Heart right ventricle (tissue), 16 donors: ENCODE measurements around the gene ATP8B3. TPM values are rescaled to one million over a fixed set of nuclear protein-coding genes. Genes with fewer than 3 reads are reported as not detected.

Source experiments
- ATAC-seq, 8 donors: fragments of 200-7000 bp; cut with Tn5 transposase; one replicate each; pipeline ENCODE4 v1.9.1; 2020; ENCODE audit warnings: mild to moderate bottlenecking in 8 of 8, moderate library complexity in 8 of 8, moderate number of reproducible peaks in 1 of 8
- DNase-seq, 2 donors: peaks; one replicate each; pipeline ENCODE4 v3.0.0-alpha.2; 2020
- H3K27ac ChIP-seq, 10 donors: fragments of 200-600 bp; sonication (generic) in 2 of 10; one replicate each; pipeline versions ENCODE4 v1.5.0 to v1.8.0; 2020 to 2022; ENCODE audit warnings: mild to moderate bottlenecking in 3 of 10
- H3K27me3 ChIP-seq, 7 donors: fragments of 200-600 bp; one replicate each; pipeline ENCODE4 v1.8.0; 2021 to 2022; ENCODE audit warnings: mild to moderate bottlenecking in 2 of 7
- H3K36me3 ChIP-seq, 9 donors: fragments of 200-600 bp; sonication (generic) in 1 of 9; one replicate each; pipeline versions ENCODE4 v1.5.0 to v1.8.0; 2020 to 2022; ENCODE audit warnings: mild to moderate bottlenecking in 2 of 9
- H3K4me1 ChIP-seq, 9 donors: fragments of 200-600 bp; sonication (generic) in 1 of 9; one replicate each; pipeline versions ENCODE4 v1.5.0 to v1.8.0; 2020 to 2022; ENCODE audit warnings: mild to moderate bottlenecking in 4 of 9
- H3K4me3 ChIP-seq, 10 donors: fragments of 200-600 bp; sonication (generic) in 2 of 10; one replicate each; pipeline versions ENCODE4 v1.5.0 to v1.8.0; 2020 to 2022; ENCODE audit warnings: mild to moderate bottlenecking in 7 of 10, moderate library complexity in 2 of 10
- H3K9me3 ChIP-seq, 11 donors: fragments of 200-600 bp in 10 of 11; sonication (generic) in 2 of 11; one replicate each; pipeline versions ENCODE4 v1.5.0 to v1.8.0; 2013 to 2022; ENCODE audit warnings: mild to moderate bottlenecking in 2 of 11, control low read depth in 1 of 11, moderate library complexity in 1 of 11
- CTCF ChIP-seq, 9 donors: fragments of 200-600 bp; sonication (generic) in 2 of 9; IDR thresholded peaks; one replicate each; pipeline versions ENCODE4 v1.5.0 to v1.8.0; 2021 to 2022; ENCODE audit warnings: antibody characterized with exemption in 9 of 9, mild to moderate bottlenecking in 5 of 9, moderate library complexity in 1 of 9
- WGBS, 2 donors: extraction: QIAGEN DNeasy Blood & Tissue Kit; methylation state at CpG; one replicate each; pipeline ENCODE4 v1.1.7; 2013; ENCODE audit warnings: inconsistent platforms in 1 of 2; 5-methylcytosine and 5-hydroxymethylcytosine counted together
- intact Hi-C, 10 donors: fragments of 100-400 bp; cut with DNase I; formaldehyde crosslinking; loops; one replicate each; pipeline versions ENCODE4 v1.11.1 to v1.14.2; 2022
- polyA plus RNA-seq, 2 donors: library from polyadenylated mRNA; stranded (reverse); fragments of 200-250 nt; gene quantifications; one replicate each; pipeline ENCODE4 v1.2.3, GENCODE V29; 2013
- total RNA-seq, 10 donors: library from RNA; stranded (reverse); fragmentation: NEBNext Ultra II Directional in 3 of 10; extraction: Animal tissue kit (Norgen Biotek cat#: 25700) in 3 of 10; gene quantifications; one replicate each; pipeline versions ENCODE4 v1.2.1 to v1.2.4, GENCODE V29; 2021 to 2023
- donor health status: Arrhythmogenic right ventricular cardiomyopathy.
- donor health status: ischemic (EF 13 %, LVEDD 7.1; RV severe dilation, severe dysfunction).
- donor health status: healthy with polysubstance abuse.
- donor health status: DM: no; HTN: yes; CAD: no.
- donor health status: DM: no; HTN: no; CAD: no.
- donor health status: ischemic (EF 25% LVEDD 6.9; RV normal size, moderate dysfunction).
- donor health status: ischemic (EF 25% LVEDD 5.7; RV mildly dilated, moderate dysfunction).
- donor health status: healthy.
- donor health status: DM: yes; HTN: yes; CAD: no.
- donor health status: Ischemic cardiomyopathy.
- donor health status: ischemic (EF 35%, LVEDD 5.7; RV mildly dilated, moderate dysfunction).
- donor health status: nonischemic (EF 11% LVEDD 7.7; RV severe dilation, severe dysfunction).
- donor health status: DM: yes; HTN: yes; CAD: no.
- donor health status: PGD.
- donor health status: ischemic (EF 29% LVEDD 5.4; RV normal size, mild dysfunction).
- donor health status: nonischemic (EF 23%, LVEDD 6.1; RV moderate dilation, normal function).

The ATP8B3 gene
- total and polyA plus RNA-seq, 12 donors = 0.13 to 3.4 (median 0.52) TPM

- Histone ChIP-seq H3K4me1 (peaks cover 0 to 17% (median 6%) of the 10 kb centered on the region in 9 donors), H3K4me3 (no peak overlapping the region), H3K27ac (no peak overlapping the region), H3K36me3 (peaks cover 4 to 96% (median 45%) of the 10 kb centered on the region in 9 donors), H3K9me3 (no peaks in the 10 kb centered on the region), H3K27me3 (no peaks in the 10 kb centered on the region)
- DNase-seq (no peak), ATAC-seq (no peak)
- 85 to 90% methylated on average over 8 of the region's 8 CpGs for WGBS, 2 donors
- no peak for TF ChIP-seq CTCF (IDR thresholded peaks at IDR 0.05)
- intact Hi-C loops = no loop called here
Measured at GRCh38 chr19:1823020-1823419, 10.9 kb upstream of the ATP8B3 start.

- DNase-seq = no peak
- no peaks in the 10 kb centered on the region for H3K9me3 ChIP-seq
- no peak for ATAC-seq
- H3K27me3 ChIP-seq = no peaks in the 10 kb centered on the region
- TF ChIP-seq CTCF (IDR thresholded peaks at IDR 0.05) = no peak
- no peak overlapping the region for H3K27ac ChIP-seq
- 88 to 90% methylated on average over 19 of the region's 19 CpGs for WGBS, 2 donors
- H3K4me1 ChIP-seq = peaks cover 0 to 17% (median 7%) of the 10 kb centered on the region in 9 donors
- intact Hi-C loops = no loop called here
- H3K4me3 ChIP-seq = no peak overlapping the region
- peaks cover 0 to 96% (median 45%) of the 10 kb centered on the region in 9 donors for H3K36me3 ChIP-seq
Measured at GRCh38 chr19:1822210-1822609, 10.1 kb upstream of the ATP8B3 start.

- Histone ChIP-seq H3K4me3 (no peak overlapping the region), H3K27me3 (no peaks in the 10 kb centered on the region), H3K9me3 (no peaks in the 10 kb centered on the region), H3K4me1 (peaks cover 0 to 4% (median 0%) of the 10 kb centered on the region in 9 donors), H3K27ac (no peak overlapping the region), H3K36me3 (peaks cover 7 to 100% (median 59%) of the 10 kb centered on the region in 9 donors)
- no peak for DNase-seq
- intact Hi-C loops = loop anchor here in 1 of 10 donors (10.0 kb wide), 1 partner anchor 145 kb away; no protein-coding TSS in a partner anchor
- 84 to 89% methylated on average over 43 of the region's 43 CpGs for WGBS, 2 donors
- no peak for TF ChIP-seq CTCF (IDR thresholded peaks at IDR 0.05)
- no peak for ATAC-seq
Measured at GRCh38 chr19:1819341-1820255, 7.5 kb upstream of the ATP8B3 start.

GRCh38 chr19:1818549-1819195, 6.6 kb upstream of the ATP8B3 start:
- H3K4me3 ChIP-seq = no peak overlapping the region
- H3K36me3 ChIP-seq = peaks cover 7 to 93% (median 57%) of the 10 kb centered on the region in 9 donors
- DNase-seq = no peak
- TF ChIP-seq CTCF (IDR thresholded peaks at IDR 0.05) = no peak
- no peaks in the 10 kb centered on the region for H3K27me3 ChIP-seq
- H3K27ac ChIP-seq = no peak overlapping the region
- 91 to 93% methylated on average over 31 to 33 of the region's 33 CpGs for WGBS, 2 donors
- ATAC-seq = no peak
- intact Hi-C loops = loop anchor here in 1 of 10 donors (10.0 kb wide), 1 partner anchor 144 kb away; no protein-coding TSS in a partner anchor
- peaks cover 0 to 4% (median 0%) of the 10 kb centered on the region in 9 donors for H3K4me1 ChIP-seq
- no peaks in the 10 kb centered on the region for H3K9me3 ChIP-seq
